Stimulated activated CD8-positive, alpha-beta memory T cell treated with anti-CD3 and anti-CD28 coated beads, Interleukin-7, amount 100 ng/mL, for 24 hours (primary cell): ENCODE results near the gene DIPK1C.

Experiments
- DNase-seq: peaks from one replicate; pipeline ENCODE4 v3.0.0-alpha.2; 2020; ENCODE audit warnings: low read depth

The DIPK1C gene

DNA sequence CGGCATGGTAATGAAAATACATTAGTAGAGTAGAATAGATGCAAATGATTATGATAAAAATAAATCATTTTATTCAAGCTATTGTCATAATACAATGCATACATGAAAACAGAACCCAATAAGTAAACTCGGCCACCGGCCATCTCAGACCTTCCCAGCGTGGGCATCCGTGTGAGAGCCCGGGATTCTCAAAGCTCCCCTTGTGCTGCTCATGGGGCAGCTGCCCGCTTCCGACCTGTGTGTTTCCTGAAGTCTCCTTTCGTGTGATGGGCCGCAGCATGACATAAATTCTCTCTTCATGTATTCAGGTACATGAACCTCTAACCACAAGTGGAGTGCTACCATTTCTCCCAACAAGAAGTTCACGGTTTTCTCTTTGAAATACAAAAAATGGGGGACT lies 25.6 kb upstream of the DIPK1C start:
- DNase-seq: no peak

DNA sequence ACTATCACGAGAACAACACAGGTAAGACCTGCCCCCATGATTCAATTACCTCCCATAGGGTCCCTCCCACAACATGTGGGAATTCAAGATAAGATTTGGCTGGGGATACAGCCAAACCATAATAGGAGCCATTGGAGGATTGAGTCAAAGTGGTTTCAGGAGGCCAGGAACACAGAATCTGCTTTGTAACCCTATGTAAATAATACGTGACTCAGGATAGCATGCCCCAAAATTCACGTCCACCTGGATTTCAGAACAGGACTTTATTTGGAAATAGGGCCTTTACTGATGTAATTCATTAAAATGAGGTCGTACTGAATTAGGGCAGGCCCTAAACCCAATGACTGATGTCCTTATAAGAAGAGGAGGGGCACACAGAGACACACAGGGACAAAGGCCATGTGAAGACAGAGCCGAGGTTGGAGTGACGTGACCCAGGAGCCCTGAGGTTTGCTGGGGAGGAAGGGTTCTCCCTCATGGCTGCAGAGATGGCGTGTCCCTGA lies 23.1 kb upstream of the DIPK1C start:
- DNase-seq: no peak

GRCh38 chr18:74479486-74480148 lies 22.5 kb upstream of the DIPK1C start:
- DNase-seq: no peak

GRCh38 chr18:74478880-74479279 lies 21.8 kb upstream of the DIPK1C start:
- no peak for DNase-seq

- no peak for DNase-seq
Measured at GRCh38 chr18:74478316-74478715, 21.2 kb upstream of the DIPK1C start.

- no peak for DNase-seq
Measured at GRCh38 chr18:74477771-74478170, 20.7 kb upstream of the DIPK1C start.

DNA sequence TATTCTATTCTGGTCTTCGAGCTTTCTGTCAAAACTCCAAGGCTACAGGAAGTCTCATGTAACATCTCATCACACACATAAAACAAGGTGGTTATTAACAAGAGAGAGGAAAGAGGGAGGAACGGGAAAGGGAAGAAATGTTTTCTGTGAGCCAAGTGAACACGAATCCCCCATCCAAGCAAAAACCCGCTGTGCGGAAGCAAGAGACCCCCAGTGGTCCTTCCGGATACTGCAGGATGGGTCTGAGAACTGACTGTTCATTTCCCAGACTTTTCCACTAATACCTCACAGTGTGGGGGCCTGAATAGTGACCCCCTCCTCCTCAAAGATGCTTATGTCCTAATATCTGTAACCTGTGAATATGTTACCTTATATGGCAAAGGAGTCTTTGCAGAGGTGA lies 19.0 kb upstream of the DIPK1C start:
- DNase-seq: no peak

GRCh38 chr18:74473976-74474640 lies 17.0 kb upstream of the DIPK1C start:
- DNase-seq: no peak

GRCh38 chr18:74472312-74472711 lies 15.2 kb upstream of the DIPK1C start:
- no peak for DNase-seq

- DNase-seq: no peak
Measured at GRCh38 chr18:74468547-74469061, 11.5 kb upstream of the DIPK1C start.

- no peak for DNase-seq
Measured at GRCh38 chr18:74465775-74466174, 8.7 kb upstream of the DIPK1C start.

DNA sequence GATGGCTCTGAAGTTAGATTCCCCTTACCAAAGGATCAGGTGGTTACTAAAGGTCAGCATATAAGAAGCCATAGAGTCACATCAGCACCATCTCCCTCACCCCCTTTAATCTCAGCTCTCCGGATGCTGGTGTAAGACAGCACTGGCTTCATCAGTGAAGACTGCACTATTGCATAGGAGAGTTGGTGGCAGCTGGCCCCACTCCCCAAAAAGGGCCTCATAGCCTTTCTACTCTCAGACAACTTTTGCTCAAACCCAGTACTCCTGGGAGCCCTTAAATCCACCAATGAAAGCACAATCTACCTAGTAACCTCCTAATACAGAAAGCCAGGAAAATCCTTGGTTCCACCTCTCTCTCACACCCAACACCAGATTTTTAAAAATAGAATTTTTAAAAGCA lies 6.9 kb upstream of the DIPK1C start:
- no peak for DNase-seq

DNA sequence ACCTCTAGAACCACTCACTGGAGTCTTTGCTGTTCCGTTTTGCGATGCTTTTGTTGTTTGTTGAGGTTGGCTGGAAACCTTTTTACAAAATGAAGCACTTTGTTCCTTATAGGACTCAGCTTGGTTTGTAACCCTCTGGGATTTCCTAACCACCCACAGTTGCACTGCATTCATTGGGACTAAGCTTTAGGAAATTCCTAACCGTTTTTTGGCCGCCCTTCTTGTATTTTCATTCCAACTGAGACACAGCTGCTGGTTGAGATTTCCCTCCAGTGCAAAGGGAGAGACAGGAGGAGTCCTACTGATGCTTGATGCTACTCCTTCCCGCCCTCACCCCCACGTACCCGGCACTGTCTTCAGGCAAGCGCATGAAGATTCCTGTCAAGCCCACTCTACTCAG lies 6.1 kb upstream of the DIPK1C start:
- no peak for DNase-seq

- no peak for DNase-seq
Measured at GRCh38 chr18:74460825-74461224, 3.7 kb upstream of the DIPK1C start.

DNA sequence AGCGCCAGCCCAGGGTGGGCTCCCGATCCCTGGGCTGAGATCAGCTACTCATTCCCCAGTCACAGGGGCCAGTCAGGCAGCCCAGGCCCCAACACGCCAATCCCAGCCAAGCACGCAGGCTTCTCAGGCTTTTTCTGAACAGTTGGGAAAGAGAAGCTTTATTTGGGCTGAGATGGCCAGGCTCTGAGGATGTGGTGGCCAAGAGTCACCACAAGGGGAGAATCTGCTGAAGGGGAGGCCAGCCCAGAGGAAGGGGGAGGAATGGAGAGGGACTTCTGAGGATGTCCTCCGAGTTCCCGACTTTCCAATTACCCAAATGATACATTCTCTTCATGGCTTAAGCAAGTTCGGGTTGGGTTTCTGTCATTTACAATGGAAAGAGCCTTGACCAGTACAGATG lies 2.8 kb upstream of the DIPK1C start:
- DNase-seq: no peak

DNA sequence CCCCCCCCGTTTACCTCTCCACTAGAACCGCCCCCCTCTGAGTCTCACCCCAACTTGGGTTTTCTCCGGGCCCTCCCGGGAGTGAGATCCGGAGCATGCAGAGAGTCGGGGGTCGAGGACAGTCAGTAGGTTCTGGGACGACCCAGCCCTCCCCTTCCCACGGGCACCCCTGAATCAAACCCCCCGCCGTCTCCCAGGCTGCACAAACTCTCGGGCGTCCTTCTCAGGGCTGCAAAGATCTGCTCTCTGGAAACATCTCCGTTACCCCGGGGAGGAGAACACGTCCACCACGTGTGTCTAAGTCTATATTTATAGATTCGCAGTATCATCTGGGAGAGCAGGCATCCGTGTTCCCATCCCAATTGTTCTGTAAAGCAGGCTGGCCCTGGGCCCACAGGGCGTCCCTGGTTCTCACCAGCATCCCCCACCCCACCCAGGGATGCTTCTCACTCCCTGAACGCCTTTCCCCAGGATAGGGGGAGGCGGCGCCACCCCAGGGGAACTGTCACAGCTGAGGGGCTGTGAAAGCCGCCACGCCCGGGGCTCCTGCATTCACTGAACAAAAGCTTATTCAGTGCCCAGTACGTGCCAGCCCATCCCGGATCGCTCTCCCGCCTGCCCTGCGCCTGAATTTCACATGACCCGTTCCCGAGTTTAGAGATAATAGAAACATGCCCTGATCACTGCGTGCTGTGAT lies 765 bp upstream of the DIPK1C start:
- no peak for DNase-seq

GRCh38 chr18:74456349-74457042 lies 612 bp downstream of the DIPK1C start:
- DNase-seq: no peak

- DNase-seq: no peak
Measured at GRCh38 chr18:74456017-74456348, 1.1 kb downstream of the DIPK1C start.

- no peak for DNase-seq
Measured at GRCh38 chr18:74455386-74455785, 1.7 kb downstream of the DIPK1C start.

DNA sequence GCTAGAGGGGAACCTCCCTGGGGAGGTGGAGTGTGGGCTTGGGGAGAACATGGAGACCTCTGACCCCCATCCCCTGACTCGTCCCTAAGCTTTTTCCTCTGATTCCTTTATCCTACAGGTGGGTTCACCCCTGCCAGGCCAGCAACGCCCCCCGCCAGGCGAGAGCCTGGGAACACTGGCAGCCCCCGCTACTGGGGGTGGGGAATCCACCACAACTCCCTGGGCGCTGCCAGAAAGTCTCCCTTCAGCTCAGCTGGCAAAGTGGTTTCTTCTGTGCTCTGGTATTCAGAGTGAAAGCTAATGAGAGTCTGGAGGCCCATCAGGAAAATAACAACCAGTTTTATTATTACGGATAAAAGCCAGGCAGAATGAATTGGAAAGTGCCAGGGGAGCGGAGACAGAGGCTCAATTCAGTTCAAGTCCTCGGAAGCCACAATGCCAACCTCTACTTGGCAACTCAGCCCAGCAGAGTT lies 2.8 kb downstream of the DIPK1C start:
- DNase-seq: no peak

GRCh38 chr18:74453642-74454198 lies 3.4 kb downstream of the DIPK1C start:
- no peak for DNase-seq

DNA sequence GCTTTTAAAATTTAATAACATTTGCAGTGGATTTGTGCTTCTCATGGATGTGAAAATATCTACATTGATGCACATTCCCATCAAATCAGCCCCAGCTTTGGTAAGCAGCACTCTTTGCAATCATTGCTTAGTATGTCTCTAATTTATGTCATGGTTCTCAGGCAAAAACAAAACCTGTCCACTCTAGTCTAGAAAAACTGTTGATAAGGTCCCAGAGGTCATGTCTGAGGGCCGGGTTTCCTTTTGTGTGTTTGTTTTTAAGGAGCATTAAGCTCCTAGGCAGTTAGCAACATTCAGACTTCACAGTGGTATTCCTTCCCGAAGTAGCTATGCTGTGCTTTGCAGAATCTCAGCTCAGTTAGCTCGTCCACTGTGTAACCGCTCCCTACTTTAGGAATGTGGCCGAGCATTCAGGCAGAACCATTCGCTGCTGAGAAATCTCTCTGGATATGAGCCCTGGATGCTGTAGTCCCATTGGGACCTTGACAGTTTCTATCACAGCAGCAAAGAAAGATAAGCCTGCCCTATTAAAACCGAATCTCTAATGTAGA lies 4.0 kb downstream of the DIPK1C start:
- DNase-seq: no peak
